HG02885 (cell line): ENCODE measurements around the gene ADAMTSL5.
A peak's percentile ranks its signal among the peaks of the same experiment; 100 is the strongest.
"Not testable (repeated sequence)": the region's sequence is repeated elsewhere in the genome, so short reads cannot be mapped to it uniquely, and the experiment has no call there.

ENCODE experiments used
- ATAC-seq: cut with Tn5 transposase; IDR thresholded peaks from one replicate; pipeline ENCODE4 v1.9.1; 2021; ENCODE audit warnings: mild to moderate bottlenecking; ENCODE audit not compliant: unreplicated experiment, poor library complexity

Gene ADAMTSL5

DNA sequence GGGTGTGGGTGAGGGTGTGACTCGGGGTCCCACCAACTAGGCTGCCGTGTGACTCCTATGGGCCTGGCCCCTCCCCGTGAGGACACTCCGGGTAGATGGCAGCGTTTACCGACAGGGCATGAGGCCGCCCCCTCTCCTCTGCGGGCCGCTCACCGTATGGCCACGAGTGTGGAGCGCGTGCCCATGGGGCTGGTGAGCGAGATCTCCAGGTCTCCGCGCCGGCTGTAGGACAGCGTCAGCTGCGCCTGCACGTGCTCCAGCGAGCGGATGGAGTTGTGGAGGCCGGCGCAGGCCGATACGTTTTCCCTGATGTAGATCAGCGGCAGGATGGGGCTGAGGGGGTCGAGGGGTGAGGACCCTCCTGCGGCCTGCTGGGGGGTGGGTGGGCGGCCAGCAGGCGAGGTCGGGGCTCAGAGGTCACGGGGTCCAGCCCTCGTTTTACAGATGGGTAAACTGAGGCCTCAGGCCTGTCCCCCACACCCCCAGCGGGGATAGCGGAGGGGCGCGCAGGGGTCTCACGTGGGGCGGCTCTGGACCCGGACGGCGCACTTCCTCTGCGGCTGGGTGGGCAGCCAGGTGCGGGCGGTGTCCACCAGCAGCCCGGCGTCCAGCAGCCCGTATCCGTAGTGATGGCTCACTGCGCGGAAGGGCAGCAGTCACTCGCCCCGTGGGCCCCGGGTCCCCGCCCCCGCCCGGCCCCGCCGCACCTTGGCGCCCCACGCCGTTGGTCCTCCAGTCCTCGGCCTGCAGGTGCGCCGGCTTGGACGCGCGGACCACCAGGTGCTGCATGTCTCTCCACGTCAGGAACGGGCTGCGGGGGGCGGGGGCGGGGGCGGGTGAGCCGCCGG is 29.5 kb downstream of the ADAMTSL5 start:
- ATAC-seq = no peak

DNA sequence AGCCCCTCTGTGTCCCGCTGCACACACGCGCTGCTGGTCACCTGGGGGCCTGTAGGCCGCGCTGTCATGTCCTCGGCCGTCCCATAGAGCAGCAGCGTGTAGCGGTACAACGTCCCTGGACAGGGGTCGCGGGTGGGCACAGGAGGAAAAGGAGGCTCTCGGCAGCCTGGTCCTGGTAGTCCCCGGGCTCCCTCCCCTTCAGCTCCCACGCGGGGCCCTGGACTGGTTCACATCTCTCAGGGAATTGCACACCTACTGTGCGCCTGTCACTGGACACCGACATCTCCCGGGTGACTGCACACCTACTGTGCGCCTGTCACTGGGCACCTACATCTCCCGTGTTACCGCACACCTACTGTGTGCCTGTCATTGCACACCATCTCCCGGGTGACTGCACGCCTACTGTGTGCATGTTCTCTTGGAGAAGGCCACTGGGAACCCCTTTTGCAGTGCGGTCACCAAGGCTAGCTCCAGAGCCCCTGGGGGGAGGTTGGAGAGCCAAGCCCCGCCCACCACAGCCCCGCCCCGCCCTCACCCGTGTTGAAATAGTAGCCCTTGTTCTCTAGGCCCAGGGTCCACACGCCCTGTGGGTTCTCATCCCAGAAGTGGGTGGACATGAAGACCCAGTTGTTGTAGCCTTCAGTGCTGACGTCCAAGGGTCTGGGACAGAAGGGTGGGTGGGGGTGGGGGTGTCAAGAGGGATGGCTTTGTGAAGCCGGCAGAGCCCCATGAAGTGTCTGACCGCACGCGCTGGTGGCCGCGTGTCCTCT is 30.3 kb downstream of the ADAMTSL5 start:
- no peak for ATAC-seq

DNA sequence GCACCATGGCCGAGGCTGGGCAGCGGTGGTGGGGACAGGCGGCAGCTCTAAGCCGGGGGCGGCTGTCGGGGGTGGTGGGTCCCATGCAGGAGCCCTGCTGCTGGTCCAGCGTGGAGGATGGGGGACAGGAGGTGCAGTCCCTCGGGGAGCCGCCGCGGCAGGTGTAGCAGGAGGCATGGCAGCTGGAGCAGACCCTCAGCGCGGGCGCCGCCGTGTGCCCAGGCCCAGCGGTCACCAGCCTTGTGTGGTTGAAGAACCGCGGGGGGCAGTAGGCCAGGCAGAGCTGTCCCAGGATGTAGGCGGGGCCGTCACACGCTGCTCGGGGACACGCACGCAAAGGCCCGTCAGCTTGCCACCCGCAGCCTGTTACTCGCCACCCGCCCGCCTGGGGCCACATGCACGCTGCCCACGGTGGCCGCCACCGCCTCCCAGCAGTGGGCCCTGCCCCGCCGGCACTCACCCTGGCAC is 30.9 kb downstream of the ADAMTSL5 start:
- no peak for ATAC-seq

DNA sequence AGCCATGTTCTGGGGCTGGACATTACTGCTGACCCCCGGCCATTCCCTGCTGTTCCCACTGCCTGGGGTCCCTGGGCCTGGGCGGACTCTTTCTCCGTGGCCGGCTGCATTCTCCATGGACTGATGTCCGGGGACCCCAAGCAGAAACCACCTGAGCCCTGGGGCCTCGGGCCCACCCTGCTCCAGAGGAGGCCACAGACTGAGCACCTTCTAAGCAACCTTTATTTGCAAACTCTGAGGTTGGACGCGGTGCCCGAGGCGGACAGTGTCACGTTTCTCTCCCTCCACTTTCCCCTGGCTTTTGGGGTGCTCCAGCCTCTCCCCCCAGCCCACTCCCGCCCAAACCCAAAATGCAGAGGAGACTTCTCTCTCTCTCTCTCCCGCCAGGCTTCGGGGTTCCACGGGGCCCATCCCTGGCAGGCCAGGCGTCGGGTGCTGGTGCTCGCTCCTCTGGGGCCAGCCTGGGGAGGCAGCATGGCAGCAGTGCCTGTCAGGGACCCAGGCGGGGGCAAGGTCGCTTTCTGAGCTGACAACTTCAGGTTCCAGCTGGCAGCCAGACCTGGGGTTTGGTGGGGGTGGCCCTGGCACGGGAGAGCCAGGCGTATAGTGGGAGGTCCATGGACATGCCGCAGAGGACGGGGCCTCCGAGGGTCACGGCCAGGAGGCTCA is 31.5 kb downstream of the ADAMTSL5 start:
- ATAC-seq = no peak

DNA sequence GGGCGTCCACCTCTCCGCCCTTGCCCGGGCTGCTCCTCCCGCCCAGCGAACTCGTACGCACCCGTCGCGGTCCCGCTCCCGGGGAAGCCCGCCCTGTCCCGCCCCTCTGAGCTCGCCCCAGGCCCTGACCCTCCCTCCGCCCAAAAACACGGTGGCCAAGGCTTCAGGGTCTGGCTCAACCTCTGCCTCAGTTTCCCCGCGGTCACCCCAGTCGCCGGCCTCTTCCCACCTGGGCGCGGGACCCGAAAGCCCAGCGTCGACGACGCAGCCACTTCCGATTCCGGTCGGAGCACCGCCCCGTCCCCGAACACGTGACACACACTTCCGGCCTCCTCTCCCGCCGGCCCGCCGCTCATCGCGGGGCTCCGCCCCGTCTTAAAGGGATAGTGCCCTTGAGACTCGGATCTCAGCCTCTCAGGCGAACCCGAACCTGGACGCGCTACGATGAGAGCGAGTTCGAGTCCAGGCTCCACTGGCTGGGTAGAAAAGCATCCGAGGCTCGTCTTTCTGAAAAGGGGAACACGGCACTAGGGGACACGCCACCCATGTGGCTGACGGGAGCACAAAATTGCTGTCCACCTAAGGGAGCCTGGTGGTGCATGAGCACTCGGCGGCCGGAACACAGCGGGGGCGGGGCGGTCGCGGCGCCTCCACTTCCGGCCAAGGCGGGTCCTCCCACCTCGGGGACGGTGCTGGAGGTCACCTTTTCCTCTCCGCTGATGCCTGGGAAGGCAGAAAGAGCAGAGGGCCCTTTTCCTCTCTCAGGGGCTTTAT is 33.7 kb downstream of the ADAMTSL5 start, which contains the start of gene C19orf25:
Gene C19orf25 (minus strand): TSS at position 282 of the 774 bp plus-strand sequence. CDS start 312 bp downstream, outside the sequence.
- peak; percentile 86 for ATAC-seq

DNA sequence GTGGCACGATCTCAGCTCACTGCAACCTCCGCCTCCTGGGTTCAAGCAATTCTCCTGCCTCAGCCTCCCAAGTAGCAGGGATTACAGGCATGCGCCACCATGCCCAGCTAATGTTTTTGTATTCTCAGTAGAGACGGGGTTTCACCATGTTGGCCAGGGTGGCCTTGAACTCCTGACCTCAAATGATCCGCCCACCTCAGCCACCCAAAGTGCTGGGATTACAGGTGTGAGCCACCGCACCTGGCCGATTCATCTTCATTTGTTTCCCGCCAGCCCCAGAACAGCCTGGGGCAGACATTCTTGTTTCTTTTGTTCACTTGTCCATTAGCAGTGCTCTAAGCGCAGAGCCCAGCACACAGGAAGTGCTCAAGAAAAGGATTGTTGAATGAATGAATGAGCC is 35.8 kb downstream of the ADAMTSL5 start:
- ATAC-seq = not testable (repeated sequence)

DNA sequence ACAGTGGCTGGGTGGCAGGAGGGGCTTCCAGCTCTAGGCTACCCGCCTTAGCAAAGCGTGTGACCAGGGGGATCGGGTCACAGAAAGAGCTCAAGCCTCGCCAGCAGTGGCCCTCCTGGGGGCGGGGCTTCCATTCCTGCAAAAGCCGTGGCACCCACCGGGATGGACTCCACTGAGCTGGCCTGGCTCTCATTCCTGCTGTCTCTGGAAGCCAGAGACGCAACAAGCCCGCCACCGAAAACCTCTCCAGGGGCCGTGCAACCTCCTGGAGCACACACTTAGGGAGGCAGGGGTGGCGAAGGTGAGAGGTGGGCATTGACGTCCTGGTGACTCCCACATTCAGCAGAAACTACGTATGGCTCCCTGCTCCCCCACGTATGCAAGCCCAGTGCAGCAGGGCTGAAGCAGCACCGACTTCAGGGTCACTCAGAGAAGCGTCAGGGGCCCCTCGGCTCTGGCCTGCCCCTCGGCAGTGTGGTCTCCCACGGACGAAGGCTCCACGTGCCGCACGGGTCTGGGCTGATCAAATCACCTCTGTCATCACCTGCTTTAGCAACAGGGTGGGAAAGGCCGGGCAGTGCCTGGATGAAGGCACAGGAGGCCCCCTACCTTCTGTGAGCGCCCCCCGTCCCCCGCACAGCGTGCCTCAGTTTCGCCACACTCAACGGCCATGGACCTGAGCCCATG is 36.9 kb downstream of the ADAMTSL5 start:
- no peak for ATAC-seq

DNA sequence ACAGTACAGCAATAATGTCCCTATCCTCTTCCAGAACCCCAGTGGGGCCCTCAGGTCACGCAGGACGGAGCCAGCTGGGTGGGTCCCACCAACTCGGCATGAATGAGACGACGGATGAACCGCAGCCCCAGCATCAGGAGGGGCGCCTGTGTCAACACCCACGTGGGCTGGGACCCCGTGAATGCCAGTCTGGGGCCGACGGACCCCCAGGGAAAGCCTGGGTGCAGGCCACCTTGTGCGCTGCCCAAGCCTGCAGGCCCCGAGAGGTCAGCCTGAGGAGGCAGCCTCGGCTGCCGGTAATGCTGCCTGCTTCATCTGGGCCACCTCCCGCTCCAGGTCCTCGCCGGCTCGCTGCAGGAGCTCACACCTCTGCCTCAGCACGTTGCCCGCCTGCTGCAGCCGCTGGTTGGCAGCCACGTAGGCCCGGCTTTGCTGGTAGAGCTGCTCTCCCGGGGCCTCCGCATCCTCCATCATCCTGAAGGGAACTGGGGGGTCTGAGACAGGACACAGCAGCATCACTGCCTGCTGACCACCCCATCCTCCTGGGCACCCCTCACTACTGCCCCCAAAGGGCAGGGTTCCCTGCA is 38.0 kb downstream of the ADAMTSL5 start:
- no peak for ATAC-seq

DNA sequence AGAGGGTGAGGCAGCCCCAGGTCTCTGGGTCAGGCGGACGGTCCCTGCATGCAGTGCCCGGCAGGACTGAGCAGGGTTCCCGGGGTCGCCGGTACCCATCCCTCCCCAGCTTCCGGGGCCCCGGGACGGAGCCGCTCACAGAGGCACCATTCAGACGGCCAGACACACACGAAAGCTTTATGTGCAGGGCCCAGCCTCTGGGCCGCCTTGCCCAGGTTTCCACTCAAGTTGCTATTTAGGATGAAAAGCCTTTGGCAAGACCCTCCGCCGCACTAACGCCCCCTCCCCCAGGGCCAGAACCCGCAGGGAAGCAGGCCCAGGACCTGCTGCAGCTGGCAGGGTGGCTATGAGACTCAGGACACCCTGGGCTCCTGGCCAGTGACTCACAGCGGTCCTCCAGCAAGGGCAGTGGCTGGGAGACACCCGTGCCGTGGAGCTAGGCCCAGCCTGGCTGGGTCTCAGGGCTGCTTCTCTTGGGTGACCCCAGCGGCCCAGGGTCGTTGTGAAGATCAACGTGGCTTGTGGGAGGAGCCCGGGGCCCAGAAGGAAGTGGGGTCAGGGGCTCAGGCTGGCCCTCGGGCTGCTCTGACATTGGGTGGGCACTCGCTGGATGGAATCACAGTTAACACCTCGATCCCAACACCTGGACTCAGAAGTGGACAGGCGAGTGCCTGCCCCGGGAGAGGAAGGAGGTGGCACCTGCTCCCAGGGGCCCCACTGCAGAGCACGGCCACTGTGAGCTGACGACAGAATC is 38.6 kb downstream of the ADAMTSL5 start:
- ATAC-seq = no peak

DNA sequence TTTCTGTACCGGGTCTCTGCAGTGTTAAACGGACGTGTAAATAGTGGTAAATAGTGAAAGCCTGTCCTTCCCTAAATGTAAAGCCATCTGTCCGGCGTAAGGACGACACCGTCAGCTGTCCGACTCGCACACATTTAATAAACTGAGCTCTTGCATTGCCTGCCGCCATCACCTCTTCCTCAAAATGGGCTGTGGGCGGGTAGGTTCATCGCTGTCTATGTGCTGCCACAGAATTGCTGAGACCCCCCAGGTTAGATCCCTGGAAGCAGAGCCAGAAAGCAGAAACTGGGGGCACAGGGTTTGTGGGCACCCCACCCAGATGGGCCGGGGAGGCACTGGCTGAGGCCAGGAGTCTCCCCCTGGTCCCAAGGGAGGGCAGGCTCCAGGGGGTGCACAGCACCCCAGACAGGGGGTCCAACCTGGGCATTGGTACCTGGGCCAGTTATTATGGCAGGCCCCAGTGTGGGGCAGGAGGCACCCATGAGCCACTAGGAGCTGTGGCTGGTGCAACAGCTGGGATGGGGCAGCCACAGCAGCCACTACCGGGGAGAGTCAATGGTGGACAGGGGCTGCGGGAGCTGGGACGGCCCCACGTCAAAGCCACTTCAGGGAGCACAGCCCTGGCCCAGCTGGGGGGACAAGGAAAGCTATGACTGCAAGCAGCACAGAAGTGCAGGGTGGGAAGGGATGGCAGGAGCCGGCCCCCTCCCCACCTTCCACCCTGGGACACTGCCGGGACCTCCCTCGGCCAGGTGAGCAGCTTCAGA is 39.6 kb downstream of the ADAMTSL5 start:
- ATAC-seq = no peak

DNA sequence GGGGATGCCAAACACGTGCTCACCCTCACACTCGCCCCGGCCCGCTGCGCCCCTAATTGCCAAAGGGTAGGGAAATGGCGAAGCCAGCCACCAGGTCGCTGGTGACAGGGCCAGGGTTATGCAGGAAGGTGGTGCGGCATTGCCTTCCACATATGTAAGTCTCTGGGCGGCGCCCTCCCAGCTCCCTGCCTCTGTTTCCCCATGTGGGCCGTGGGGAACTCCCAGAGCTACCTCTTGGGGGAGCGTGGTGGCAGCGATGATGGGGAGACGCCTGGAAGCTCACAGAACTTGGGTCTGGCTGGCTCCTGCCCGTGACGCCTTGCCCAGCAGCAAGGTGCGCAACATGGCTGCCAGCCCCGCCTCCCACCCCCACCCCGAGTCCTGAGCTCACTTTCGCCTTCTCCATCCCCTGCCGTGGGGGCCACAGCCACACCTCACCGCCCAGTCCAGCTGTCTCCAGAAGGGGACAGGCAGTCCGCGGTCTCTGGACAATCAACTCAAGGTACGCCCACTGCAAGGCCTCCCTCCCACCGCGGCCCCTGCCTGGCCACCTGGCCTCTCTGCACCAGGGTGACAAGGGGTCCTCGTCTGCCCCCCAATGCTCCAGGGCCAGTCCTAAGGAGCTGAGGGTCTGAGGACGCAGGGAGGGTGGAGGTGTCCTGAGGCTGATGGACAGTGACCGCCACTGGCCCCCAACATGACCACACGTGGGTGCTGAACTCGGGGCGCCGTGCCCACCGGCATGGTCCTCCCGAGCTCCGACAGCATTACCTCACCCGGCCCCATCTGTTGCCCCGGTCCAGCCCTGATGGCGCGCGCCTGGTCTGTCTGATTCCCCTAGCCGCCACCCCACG is 40.4 kb downstream of the ADAMTSL5 start:
- no peak for ATAC-seq

DNA sequence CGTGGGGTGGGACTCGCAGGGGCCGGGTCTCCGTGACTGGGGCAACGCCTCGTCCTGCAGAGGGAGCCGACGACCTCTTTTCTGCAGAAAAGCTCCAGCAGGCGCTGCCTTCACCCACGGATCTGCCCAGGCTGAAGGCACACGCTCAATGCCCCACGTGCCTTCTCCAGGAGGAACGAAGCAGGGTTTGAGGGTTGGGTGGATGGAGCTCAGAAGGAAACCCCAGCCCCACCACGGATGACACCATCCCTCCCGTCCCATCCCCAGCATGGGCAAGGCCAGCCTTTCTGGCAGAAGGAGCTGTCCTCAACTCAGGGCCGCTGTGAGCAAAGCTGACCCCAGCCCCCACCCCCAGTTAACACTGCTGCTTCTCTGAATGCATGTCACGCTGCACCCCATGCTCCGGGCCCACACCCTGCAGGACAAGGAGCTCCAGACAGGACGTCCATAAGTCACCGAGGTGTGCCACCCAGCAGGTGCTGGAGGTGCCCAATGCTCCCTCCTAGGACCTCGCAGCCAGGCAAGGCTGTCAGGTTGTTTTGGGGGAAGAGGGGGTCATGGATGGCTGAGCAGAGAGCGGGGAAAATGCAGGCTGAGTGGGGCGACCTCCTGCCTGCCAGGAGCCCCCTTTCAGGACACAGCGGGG is 41.2 kb downstream of the ADAMTSL5 start:
- ATAC-seq = no peak

DNA sequence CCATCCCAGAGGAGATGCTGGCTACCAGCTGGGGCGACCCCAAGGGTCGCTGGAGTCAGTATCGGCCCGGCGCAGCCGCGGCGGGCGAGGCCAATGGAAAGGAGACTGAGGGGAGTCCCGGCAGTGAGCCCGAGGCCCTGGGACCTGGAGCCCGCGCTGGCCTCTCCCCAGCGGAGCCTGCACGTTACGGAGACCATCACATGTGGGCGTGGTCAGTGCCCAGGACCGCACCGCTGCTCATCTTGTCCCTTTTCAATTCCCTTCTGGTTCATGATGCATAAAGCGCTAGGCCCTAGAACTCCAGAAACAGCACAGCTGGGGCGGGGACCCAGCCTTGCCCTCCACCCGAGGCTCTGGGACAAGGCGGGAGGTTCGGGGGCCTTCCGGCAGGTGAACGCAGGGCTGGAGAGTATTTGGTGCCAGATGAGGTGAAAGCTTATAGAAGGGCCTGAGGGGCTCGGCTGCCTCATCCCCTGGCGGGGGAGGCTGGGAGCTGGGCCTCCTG is 41.8 kb downstream of the ADAMTSL5 start:
- no peak for ATAC-seq

DNA sequence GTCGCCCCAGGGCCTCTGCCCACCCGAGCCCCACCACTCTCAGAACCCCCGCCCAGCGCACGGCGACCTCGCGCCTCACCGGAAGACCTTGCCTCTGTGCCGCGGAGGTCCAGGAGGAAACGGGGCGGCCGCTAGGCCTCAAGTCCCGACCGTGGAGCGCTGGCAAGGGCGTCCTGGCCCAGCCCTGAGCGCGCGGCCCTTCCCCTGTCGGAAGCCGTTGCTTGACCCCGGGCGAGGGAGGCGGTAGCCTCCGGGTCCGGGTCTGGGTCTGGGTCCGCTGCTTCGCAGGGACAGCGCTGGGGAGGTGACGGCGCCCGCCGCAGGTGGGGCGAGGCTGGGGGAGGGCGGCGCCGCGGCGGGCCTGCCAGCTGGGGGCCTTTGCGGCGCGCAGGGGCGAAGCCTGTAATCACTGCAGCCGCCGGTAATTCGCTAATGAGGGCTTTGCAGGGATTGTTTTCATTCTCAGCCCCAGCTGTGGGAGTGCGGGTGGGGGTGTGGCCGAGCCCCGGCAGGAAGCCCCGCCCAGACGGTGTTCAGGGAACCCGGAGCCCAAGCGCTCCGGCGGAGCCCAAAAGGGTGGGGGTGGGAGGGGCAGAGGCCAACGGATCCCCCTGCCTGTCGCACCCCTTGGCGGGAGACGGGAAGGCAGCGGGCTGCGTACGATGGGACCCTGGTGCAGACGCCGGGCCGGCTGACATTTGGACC is 42.4 kb downstream of the ADAMTSL5 start:
- ATAC-seq = no peak

DNA sequence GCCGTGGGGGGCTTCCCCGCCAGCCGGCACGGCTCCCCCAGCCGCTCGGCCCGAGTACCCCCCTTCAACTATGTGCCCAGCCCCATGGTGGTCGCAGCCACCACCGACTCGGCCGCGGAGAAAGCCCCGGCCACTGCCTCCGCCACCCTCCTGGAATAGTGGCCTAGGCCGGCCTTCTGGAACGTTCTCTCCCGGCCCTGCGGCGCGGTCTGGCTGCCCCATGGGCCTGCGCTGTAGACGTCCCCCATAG is 42.8 kb downstream of the ADAMTSL5 start:
- no peak for ATAC-seq
